ENCODE measurements around the gene TAF15.

DNA sequence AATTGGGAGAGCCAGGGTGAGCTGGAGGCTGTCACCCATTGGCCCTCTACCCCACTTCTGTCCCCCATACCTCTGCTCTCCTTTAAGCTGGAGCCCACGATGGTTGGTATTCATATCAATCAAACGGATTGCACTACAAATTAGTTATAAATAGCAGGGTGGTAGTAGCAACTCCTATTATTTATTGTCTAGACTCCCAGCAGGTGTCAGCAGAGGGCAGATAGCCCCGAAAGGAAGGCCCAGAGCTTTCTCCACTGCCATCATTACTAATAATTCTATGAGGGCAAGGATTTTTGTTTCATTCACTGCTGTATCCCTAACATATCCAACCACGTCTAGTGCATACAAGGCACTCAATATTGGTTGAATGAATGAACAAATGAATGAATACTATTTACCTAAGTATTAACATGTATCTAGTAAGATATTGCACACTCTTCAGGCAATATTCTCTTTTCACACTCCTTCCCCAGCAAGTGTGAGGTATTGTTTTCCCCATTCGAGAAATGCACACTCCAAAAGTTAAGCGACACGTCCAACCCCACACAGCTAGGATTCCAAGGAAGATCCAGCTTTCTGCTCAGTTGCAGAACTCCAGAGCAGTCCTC is 42.3 kb upstream of the TAF15 start:
- TF ChIP-seq, protein P1, sequence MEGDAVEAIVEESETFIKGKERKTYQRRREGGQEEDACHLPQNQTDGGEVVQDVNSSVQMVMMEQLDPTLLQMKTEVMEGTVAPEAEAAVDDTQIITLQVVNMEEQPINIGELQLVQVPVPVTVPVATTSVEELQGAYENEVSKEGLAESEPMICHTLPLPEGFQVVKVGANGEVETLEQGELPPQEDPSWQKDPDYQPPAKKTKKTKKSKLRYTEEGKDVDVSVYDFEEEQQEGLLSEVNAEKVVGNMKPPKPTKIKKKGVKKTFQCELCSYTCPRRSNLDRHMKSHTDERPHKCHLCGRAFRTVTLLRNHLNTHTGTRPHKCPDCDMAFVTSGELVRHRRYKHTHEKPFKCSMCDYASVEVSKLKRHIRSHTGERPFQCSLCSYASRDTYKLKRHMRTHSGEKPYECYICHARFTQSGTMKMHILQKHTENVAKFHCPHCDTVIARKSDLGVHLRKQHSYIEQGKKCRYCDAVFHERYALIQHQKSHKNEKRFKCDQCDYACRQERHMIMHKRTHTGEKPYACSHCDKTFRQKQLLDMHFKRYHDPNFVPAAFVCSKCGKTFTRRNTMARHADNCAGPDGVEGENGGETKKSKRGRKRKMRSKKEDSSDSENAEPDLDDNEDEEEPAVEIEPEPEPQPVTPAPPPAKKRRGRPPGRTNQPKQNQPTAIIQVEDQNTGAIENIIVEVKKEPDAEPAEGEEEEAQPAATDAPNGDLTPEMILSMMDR (IDR thresholded peaks at IDR 0.05) = peak; percentile 56 to 67 (median 62)
- TF ChIP-seq POLR2A (IDR thresholded peaks at IDR 0.05) = no peak

Data from right lobe of liver (tissue), 4 donors.